ENCODE measurements around the gene RHEX.
"Not testable (repeated sequence)": the region's sequence is repeated elsewhere in the genome, so short reads cannot be mapped to it uniquely, and the experiment has no call there.

RHEX gene

GRCh38 chr1:206060844-206061243 is 7.9 kb downstream of the RHEX start:
- DNase-seq: no peak

- DNase-seq: no peak
These were observed 9.5 kb downstream of the RHEX start for GRCh38 chr1:206062464-206062863.

- DNase-seq: not testable (repeated sequence)
These were observed 11.0 kb downstream of the RHEX start for GRCh38 chr1:206064001-206064400.

GRCh38 chr1:206064501-206064900 is 11.5 kb downstream of the RHEX start:
- not testable (repeated sequence) for DNase-seq

- DNase-seq: peak; percentile 24
These were observed 12.7 kb downstream of the RHEX start for GRCh38 chr1:206065547-206066145.

GRCh38 chr1:206066479-206067171 is 13.7 kb downstream of the RHEX start:
- DNase-seq: peak; percentile 80

GRCh38 chr1:206067486-206068227 is 14.7 kb downstream of the RHEX start:
- DNase-seq: no peak

- no peak for DNase-seq
These were observed 15.3 kb downstream of the RHEX start for GRCh38 chr1:206068314-206068713.

GRCh38 chr1:206070627-206071304 is 17.8 kb downstream of the RHEX start:
- peak; percentile 52 for DNase-seq

GRCh38 chr1:206074839-206075238 is 21.9 kb downstream of the RHEX start:
- DNase-seq: no peak

- DNase-seq: peak; percentile 55
These were observed 23.1 kb downstream of the RHEX start for GRCh38 chr1:206075786-206076755.

- DNase-seq: peak; percentile 46
These were observed 26.2 kb downstream of the RHEX start for GRCh38 chr1:206079135-206079534.

GRCh38 chr1:206080026-206080820 is 27.2 kb downstream of the RHEX start:
- no peak for DNase-seq

GRCh38 chr1:206081856-206082255 is 28.9 kb downstream of the RHEX start:
- DNase-seq: peak; percentile 58

GRCh38 chr1:206082831-206083695 is 30.1 kb downstream of the RHEX start:
- peak; percentile 61 for DNase-seq

GRCh38 chr1:206083750-206084149 is 30.8 kb downstream of the RHEX start:
- DNase-seq: no peak

- DNase-seq: no peak
These were observed 34.1 kb downstream of the RHEX start for GRCh38 chr1:206087091-206087490.

- peak; percentile 58 for DNase-seq
These were observed 36.4 kb downstream of the RHEX start for GRCh38 chr1:206089341-206089740.

- DNase-seq: no peak
These were observed 41.1 kb downstream of the RHEX start for GRCh38 chr1:206094024-206094423.

GRCh38 chr1:206097381-206097780 is 44.4 kb downstream of the RHEX start:
- peak; percentile 78 for DNase-seq
